Right atrium auricular region (tissue), 2 donors: Measurements from ENCODE around the gene FBXO38. TPM values are rescaled to one million over a fixed set of nuclear protein-coding genes. Genes with fewer than 3 reads are reported as not detected.

Experiments
- DNase-seq: peaks from one replicate; pipeline ENCODE4 v3.0.0-alpha.2; 2019; ENCODE audit warnings: low spot score
- H3K27ac ChIP-seq, 2 donors: fragments of 200-600 bp; sonication (generic); 1 replicate in 1 of 2; 2 replicates in 1 of 2; pipeline ENCODE4 v1.5.1; 2016 to 2019
- H3K27me3 ChIP-seq, 2 donors: fragments of 200-600 bp; sonication (generic); one replicate each; pipeline versions ENCODE4 v1.5.1 to v1.6.0; 2017 to 2019
- H3K36me3 ChIP-seq: fragments of 200-600 bp; sonication (generic); one replicate; pipeline ENCODE4 v1.5.1; 2016
- H3K4me1 ChIP-seq, 2 donors: fragments of 200-600 bp; sonication (generic); one replicate each; pipeline versions ENCODE4 v1.5.1 to v1.6.0; 2017 to 2019
- H3K4me3 ChIP-seq, 2 donors: fragments of 200-600 bp; sonication (generic); 1 replicate in 1 of 2; 2 replicates in 1 of 2; pipeline ENCODE4 v1.5.1; 2017 to 2019; ENCODE audit warnings: mild to moderate bottlenecking in 1 of 2, moderate library complexity in 1 of 2
- H3K9me3 ChIP-seq, 2 donors: fragments of 200-600 bp; sonication (generic); one replicate each; pipeline ENCODE4 v1.5.1; 2019
- CTCF ChIP-seq, 2 donors: fragments of 200-600 bp; sonication (generic); IDR thresholded peaks; one replicate each; pipeline ENCODE4 v1.5.1; 2019; ENCODE audit warnings: antibody characterized with exemption in 2 of 2
- total RNA-seq, 2 donors: library from RNA; depleted of rRNA; stranded (reverse); fragments of >200 nt; gene quantifications; one replicate each; pipeline ENCODE4 v1.1.0, GENCODE V29; 2016

Gene FBXO38
- total RNA-seq, 2 donors from 2014 or later: 32.2 to 36.7 TPM

- Histone ChIP-seq H3K4me3 (no peak overlapping the region), H3K27ac (peak overlapping the region; percentile 68 to 92), H3K4me1 (peaks cover 3 to 48% of the 10 kb centered on the region in 2 donors), H3K9me3 (no peaks in the 10 kb centered on the region), H3K27me3 (no peaks in the 10 kb centered on the region), H3K36me3 (no peaks in the 10 kb centered on the region)
- DNase-seq: no peak
- TF ChIP-seq CTCF (IDR thresholded peaks at IDR 0.05): no peak
These were observed 71.4 kb downstream of the FBXO38 start for GRCh38 chr5:148455185-148455584.

DNA sequence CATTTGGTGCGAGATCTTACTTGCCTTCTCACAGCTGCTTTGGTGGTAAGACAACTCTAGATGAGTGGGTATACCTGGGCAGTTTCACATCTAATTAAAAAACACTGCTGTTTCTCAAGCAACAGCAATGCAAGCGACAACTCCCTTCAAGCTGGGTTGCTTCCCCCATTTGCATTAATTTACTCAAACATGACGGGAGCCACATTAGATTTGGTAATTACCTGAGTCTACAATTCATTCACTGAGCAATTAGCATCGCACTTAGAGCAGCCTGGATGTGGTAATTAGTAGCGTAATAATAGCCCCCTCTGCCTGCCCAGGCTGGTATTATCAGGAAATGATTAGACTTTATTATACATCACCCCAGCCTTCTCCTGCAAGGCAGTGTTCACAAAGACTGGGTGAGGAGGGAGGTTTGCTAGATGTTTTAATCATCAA lies 73.4 kb downstream of the FBXO38 start:
- no peaks in the 10 kb centered on the region for H3K9me3 ChIP-seq
- no peaks in the 10 kb centered on the region for H3K27me3 ChIP-seq
- H3K4me1 ChIP-seq: peaks cover 3 to 48% of the 10 kb centered on the region in 2 donors
- peak in 1 of 2 donors; percentile 54 for TF ChIP-seq CTCF (IDR thresholded peaks at IDR 0.05)
- no peaks in the 10 kb centered on the region for H3K36me3 ChIP-seq
- DNase-seq: no peak
- H3K27ac ChIP-seq: peak overlapping the region in 1 of 2 donors; percentile 92
- H3K4me3 ChIP-seq: no peak overlapping the region

- Histone ChIP-seq H3K27ac (peak overlapping the region; percentile 52 to 62), H3K27me3 (no peaks in the 10 kb centered on the region), H3K4me3 (no peak overlapping the region), H3K9me3 (no peaks in the 10 kb centered on the region), H3K36me3 (no peaks in the 10 kb centered on the region), H3K4me1 (peaks cover 3 to 48% of the 10 kb centered on the region in 2 donors)
- no peak for DNase-seq
- no peak for TF ChIP-seq CTCF (IDR thresholded peaks at IDR 0.05)
These were observed 74.5 kb downstream of the FBXO38 start for GRCh38 chr5:148458036-148458888.

GRCh38 chr5:148459669-148460068 lies 75.9 kb downstream of the FBXO38 start:
- peaks cover 0 to 39% of the 10 kb centered on the region in 2 donors for H3K4me1 ChIP-seq
- H3K4me3 ChIP-seq: no peak overlapping the region
- no peak for TF ChIP-seq CTCF (IDR thresholded peaks at IDR 0.05)
- H3K27ac ChIP-seq: peak overlapping the region; percentile 52 to 62
- H3K36me3 ChIP-seq: no peaks in the 10 kb centered on the region
- DNase-seq: no peak
- no peaks in the 10 kb centered on the region for H3K9me3 ChIP-seq
- H3K27me3 ChIP-seq: no peaks in the 10 kb centered on the region

GRCh38 chr5:148465381-148466235 lies 81.8 kb downstream of the FBXO38 start:
- Histone ChIP-seq H3K4me3 (peak overlapping the region in 1 of 2 donors; percentile 7), H3K9me3 (no peaks in the 10 kb centered on the region), H3K4me1 (peaks cover 0 to 34% of the 10 kb centered on the region in 2 donors), H3K27ac (peak overlapping the region; percentile 65 to 91), H3K27me3 (no peaks in the 10 kb centered on the region), H3K36me3 (no peaks in the 10 kb centered on the region)
- DNase-seq: no peak
- TF ChIP-seq CTCF (IDR thresholded peaks at IDR 0.05): no peak
